ENCODE data around the gene ERLIN1.
A peak's percentile ranks its signal among the peaks of the same experiment; 100 is the strongest.

The ERLIN1 gene

DNA sequence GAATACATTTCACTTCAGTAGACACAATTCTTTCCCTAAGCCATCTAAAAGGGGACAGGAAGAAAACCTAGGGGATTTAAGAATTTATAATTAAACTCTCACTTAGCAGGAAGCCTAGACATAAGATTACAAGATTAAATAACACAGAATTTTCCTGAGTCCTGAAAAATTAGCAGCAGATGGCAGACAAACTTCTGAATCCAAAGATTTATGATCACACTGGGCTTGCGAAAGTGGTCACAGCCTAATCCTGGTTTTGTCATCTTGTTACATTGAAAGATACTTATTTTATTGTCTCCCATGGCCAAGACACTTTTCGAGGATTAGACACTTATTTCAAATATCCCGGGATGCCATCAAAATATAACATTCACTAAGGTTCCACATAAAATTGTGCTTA is 2.9 kb downstream of the ERLIN1 start:
- H3K4me3 ChIP-seq (ENCODE audit: low read depth, low read length) = peak overlapping the region; percentile 79
- TF ChIP-seq MYC (IDR thresholded peaks at IDR 0.05; ENCODE audit: low read depth, low read length) = no peak
- TF ChIP-seq, protein P1, sequence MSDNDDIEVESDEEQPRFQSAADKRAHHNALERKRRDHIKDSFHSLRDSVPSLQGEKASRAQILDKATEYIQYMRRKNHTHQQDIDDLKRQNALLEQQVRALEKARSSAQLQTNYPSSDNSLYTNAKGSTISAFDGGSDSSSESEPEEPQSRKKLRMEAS (IDR thresholded peaks at IDR 0.05; ENCODE audit: low read depth, low read length) = no peak
- no peak for TF ChIP-seq CTCF (IDR thresholded peaks at IDR 0.05; ENCODE audit: low read depth, low read length)
- no peak for TF ChIP-seq POLR2A (IDR thresholded peaks at IDR 0.05; ENCODE audit: extremely low read depth, insufficient read length)
- DNase-seq (ENCODE audit: low read depth) = no peak

DNA sequence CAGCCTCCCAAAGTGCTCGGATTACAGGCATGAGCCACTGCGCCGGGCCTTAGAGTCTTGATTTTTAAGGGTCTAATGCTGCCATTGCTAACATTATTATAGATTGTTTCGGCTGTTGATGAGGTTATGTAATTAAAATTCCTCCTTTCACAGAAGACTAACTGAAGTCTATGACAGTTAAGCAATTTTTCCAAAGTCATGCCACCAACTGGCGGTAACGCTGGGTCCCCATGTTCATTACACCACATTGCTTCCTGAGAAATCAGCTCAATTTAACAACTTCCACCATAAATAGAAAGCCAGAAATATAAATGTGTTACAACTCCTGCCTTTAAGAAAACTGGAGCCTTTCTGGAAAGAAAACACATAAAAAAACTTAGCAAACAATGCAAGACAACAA is 3.5 kb downstream of the ERLIN1 start:
- TF ChIP-seq, protein P1 (IDR thresholded peaks at IDR 0.05; ENCODE audit: low read depth, low read length) = peak; percentile 76
- TF ChIP-seq MYC (IDR thresholded peaks at IDR 0.05; ENCODE audit: low read depth, low read length) (peak; percentile 84), POLR2A (IDR thresholded peaks at IDR 0.05; ENCODE audit: extremely low read depth, insufficient read length) (peak; percentile 7), CTCF (IDR thresholded peaks at IDR 0.05; ENCODE audit: low read depth, low read length) (no peak)
- H3K4me3 ChIP-seq (ENCODE audit: low read depth, low read length) = peak overlapping the region; percentile 79
- peak; percentile 89 for DNase-seq (ENCODE audit: low read depth)

GRCh38 chr10:100175875-100176274 is 10.0 kb downstream of the ERLIN1 start:
- TF ChIP-seq, protein P1 (IDR thresholded peaks at IDR 0.05; ENCODE audit: low read depth, low read length) = no peak
- no peak for TF ChIP-seq POLR2A (IDR thresholded peaks at IDR 0.05; ENCODE audit: extremely low read depth, insufficient read length)
- no peak for TF ChIP-seq MYC (IDR thresholded peaks at IDR 0.05; ENCODE audit: low read depth, low read length)
- no peak for TF ChIP-seq CTCF (IDR thresholded peaks at IDR 0.05; ENCODE audit: low read depth, low read length)
- no peak for DNase-seq (ENCODE audit: low read depth)
- no peak overlapping the region for H3K4me3 ChIP-seq (ENCODE audit: low read depth, low read length)

- DNase-seq (ENCODE audit: low read depth) = no peak
- H3K4me3 ChIP-seq (ENCODE audit: low read depth, low read length) = no peak overlapping the region
- TF ChIP-seq POLR2A (IDR thresholded peaks at IDR 0.05; ENCODE audit: extremely low read depth, insufficient read length) (no peak), MYC (IDR thresholded peaks at IDR 0.05; ENCODE audit: low read depth, low read length) (no peak), CTCF (IDR thresholded peaks at IDR 0.05; ENCODE audit: low read depth, low read length) (no peak)
- TF ChIP-seq, protein P1 (IDR thresholded peaks at IDR 0.05; ENCODE audit: low read depth, low read length) = no peak
Measured at GRCh38 chr10:100174699-100175677, 10.8 kb downstream of the ERLIN1 start.

- no peak for TF ChIP-seq MYC (IDR thresholded peaks at IDR 0.05; ENCODE audit: low read depth, low read length)
- TF ChIP-seq CTCF (IDR thresholded peaks at IDR 0.05; ENCODE audit: low read depth, low read length) = no peak
- TF ChIP-seq POLR2A (IDR thresholded peaks at IDR 0.05; ENCODE audit: extremely low read depth, insufficient read length) = no peak
- TF ChIP-seq, protein P1 (IDR thresholded peaks at IDR 0.05; ENCODE audit: low read depth, low read length) = no peak
- H3K4me3 ChIP-seq (ENCODE audit: low read depth, low read length) = no peak overlapping the region
- no peak for DNase-seq (ENCODE audit: low read depth)
Measured at GRCh38 chr10:100173035-100173434, 12.8 kb downstream of the ERLIN1 start.

Data from NB4 (cell line).